ENCODE data around the gene MAN2A2. TPM values are rescaled to one million over a fixed set of nuclear protein-coding genes. Genes with fewer than 3 reads are reported as not detected.
"Not testable (repeated sequence)": the region's sequence is repeated elsewhere in the genome, so short reads cannot be mapped to it uniquely, and the experiment has no call there.

Gene MAN2A2
- total and polyA plus RNA-seq, 2 experiments from 2014 or later = 11.2 to 32.7 TPM

GRCh38 chr15:90873998-90874605 lies 29.0 kb upstream of the MAN2A2 start:
- TF ChIP-seq EZH2 (IDR thresholded peaks at IDR 0.05; ENCODE audit: borderline replicate concordance) (no peak), EZH2phosphoT487 (IDR thresholded peaks at IDR 0.05; ENCODE audit: low read depth, severe bottlenecking, unreplicated experiment) (no peak), CTCF (IDR thresholded peaks at IDR 0.05; ENCODE audit: poor library complexity) (no peak)
- Histone ChIP-seq H3K27me3 (no peaks in the 10 kb centered on the region), H2AFZ (no peak overlapping the region), H3K9me3 (ENCODE audit: low read depth) (no peaks in the 10 kb centered on the region), H3K36me3 (replicated peaks; ENCODE audit: insufficient read depth, low read depth) (no peaks in the 10 kb centered on the region), H3K27ac (peak overlapping the region; percentile 89), H3K4me1 (ENCODE audit: insufficient read depth) (peaks cover 46% of the 10 kb centered on the region), H3K9me2 (replicated peaks; ENCODE audit: insufficient read depth) (no peaks in the 10 kb centered on the region), H4K20me1 (ENCODE audit: insufficient read depth, poor library complexity, severe bottlenecking) (peaks cover 19% of the 10 kb centered on the region), H3K79me2 (peaks cover 49% of the 10 kb centered on the region), H3K4me3 (no peak overlapping the region), H3K4me2 (peak overlapping the region; percentile 95)
- peak; percentile 85 for DNase-seq (ENCODE audit: low spot score)
- 15% methylated on average over 15 of the region's 15 CpGs for WGBS (ENCODE audit: low lambda C conversion rate, missing lambda C conversion rate)

GRCh38 chr15:90874986-90875385 lies 28.1 kb upstream of the MAN2A2 start:
- not testable (repeated sequence) for H3K4me3 ChIP-seq; H3K9me2 ChIP-seq (replicated peaks; ENCODE audit: insufficient read depth); H2AFZ ChIP-seq; H3K9me3 ChIP-seq (ENCODE audit: low read depth); H3K27me3 ChIP-seq; H3K27ac ChIP-seq; H3K36me3 ChIP-seq (replicated peaks; ENCODE audit: insufficient read depth, low read depth); DNase-seq (ENCODE audit: low spot score)
- Histone ChIP-seq H3K4me1 (ENCODE audit: insufficient read depth) (peaks cover 37% of the 10 kb centered on the region), H3K79me2 (peaks cover 49% of the 10 kb centered on the region), H3K4me2 (peak overlapping the region; percentile 95), H4K20me1 (ENCODE audit: insufficient read depth, poor library complexity, severe bottlenecking) (peaks cover 19% of the 10 kb centered on the region)
- WGBS (ENCODE audit: low lambda C conversion rate, missing lambda C conversion rate) = 88% methylated on average over 9 of the region's 9 CpGs

GRCh38 chr15:90875549-90875981 lies 27.5 kb upstream of the MAN2A2 start:
- H3K36me3 ChIP-seq (replicated peaks; ENCODE audit: insufficient read depth, low read depth) = no peaks in the 10 kb centered on the region
- H4K20me1 ChIP-seq (ENCODE audit: insufficient read depth, poor library complexity, severe bottlenecking) = peaks cover 19% of the 10 kb centered on the region

More at GRCh38 chr15:90875549-90875981, 27.5 kb upstream of the MAN2A2 start:
- no peaks in the 10 kb centered on the region for H3K27me3 ChIP-seq
- WGBS (ENCODE audit: low lambda C conversion rate, missing lambda C conversion rate) = 97% methylated on average over 12 of the region's 12 CpGs
- no peak overlapping the region for H3K27ac ChIP-seq
- peaks cover 48% of the 10 kb centered on the region for H3K79me2 ChIP-seq
- DNase-seq (ENCODE audit: low spot score) = no peak
- no peaks in the 10 kb centered on the region for H3K9me3 ChIP-seq (ENCODE audit: low read depth)
- no peak overlapping the region for H3K4me3 ChIP-seq
- peaks cover 31% of the 10 kb centered on the region for H3K4me1 ChIP-seq (ENCODE audit: insufficient read depth)
- TF ChIP-seq EZH2phosphoT487 (IDR thresholded peaks at IDR 0.05; ENCODE audit: low read depth, severe bottlenecking, unreplicated experiment) = no peak
- no peak for TF ChIP-seq CTCF (IDR thresholded peaks at IDR 0.05; ENCODE audit: poor library complexity)
- no peak for TF ChIP-seq EZH2 (IDR thresholded peaks at IDR 0.05; ENCODE audit: borderline replicate concordance)
- no peak overlapping the region for H2AFZ ChIP-seq
- no peak overlapping the region for H3K4me2 ChIP-seq
- no peaks in the 10 kb centered on the region for H3K9me2 ChIP-seq (replicated peaks; ENCODE audit: insufficient read depth)

All from hepatocyte (in vitro differentiated cells).